ENCODE results near the gene ZNF619.
"Not testable (repeated sequence)": the region's sequence is repeated elsewhere in the genome, so short reads cannot be mapped to it uniquely, and the experiment has no call there.

The ZNF619 gene

DNA sequence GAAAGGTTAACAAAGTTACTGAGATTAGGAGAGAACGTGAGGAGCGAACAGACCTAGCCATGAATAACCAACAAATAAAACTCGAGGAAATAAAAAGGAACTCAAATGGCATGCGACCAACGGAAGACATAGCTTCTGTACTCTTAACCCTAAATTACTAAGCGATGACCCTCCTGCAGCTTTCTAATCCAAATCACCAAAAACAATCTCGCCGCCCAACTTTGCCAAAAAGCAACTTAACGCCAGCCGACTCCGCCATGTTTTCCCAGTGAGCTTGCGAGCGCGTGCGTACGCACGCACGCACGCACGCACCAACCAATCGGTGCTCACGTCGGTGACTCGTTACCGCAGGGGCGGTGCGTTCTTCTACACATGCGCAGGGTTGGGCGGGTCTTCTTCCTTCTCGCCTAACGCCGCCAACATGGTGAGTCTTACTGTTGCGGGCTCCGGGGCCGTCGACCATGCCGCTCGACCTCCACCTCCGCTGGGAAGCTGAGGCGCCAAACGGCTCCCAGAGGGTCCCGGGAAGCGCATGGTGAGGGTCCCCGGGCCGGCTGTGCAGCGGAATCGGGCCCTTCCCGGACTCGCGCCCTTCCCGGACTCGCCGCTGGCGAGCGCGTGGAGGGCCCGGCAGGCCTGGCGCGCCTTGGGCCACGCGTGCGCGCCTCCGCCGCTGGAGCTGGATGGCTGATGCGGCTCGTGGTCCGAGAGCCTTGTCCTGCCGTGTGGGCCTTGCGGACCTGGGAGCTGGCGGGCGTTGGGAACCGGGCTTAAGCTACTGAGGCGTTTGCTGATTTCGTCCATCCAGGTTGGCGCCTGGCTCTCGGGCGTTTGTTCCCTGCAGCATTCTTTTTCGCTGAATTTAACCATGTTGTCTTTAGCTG, 19.7 kb upstream of the ZNF619 start, which contains the start of gene RPL14:
RPL14 (plus strand) TSS at position 400 of the 884 bp plus-strand sequence; CDS start at position 533, 133 bp downstream.
- DNase-seq: peak; percentile 98
- TF ChIP-seq GATA1 (IDR thresholded peaks at IDR 0.05; ENCODE audit: low read depth, low read length) (no peak), POLR2A (IDR thresholded peaks at IDR 0.05; ENCODE audit: low read length) (peak; percentile 99)

DNA sequence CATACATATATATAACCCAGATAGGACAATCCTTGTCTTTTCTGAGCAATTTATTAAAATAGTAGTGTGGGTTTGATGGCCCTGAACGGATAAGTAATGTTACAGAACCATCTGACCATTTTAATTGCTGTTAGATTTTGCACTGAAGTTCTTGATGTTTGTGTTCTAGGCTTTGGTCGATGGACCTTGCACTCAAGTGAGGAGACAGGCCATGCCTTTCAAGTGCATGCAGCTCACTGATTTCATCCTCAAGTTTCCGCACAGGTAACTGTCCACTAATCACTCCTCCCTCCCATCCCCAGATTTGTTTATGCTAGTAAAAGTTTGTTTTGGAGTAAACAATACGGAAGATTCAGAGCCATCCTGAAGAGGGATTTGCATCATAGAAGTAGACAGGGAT, 18.4 kb upstream of the ZNF619 start:
- no peak for DNase-seq
- TF ChIP-seq GATA1 (IDR thresholded peaks at IDR 0.05; ENCODE audit: low read depth, low read length): no peak

DNA sequence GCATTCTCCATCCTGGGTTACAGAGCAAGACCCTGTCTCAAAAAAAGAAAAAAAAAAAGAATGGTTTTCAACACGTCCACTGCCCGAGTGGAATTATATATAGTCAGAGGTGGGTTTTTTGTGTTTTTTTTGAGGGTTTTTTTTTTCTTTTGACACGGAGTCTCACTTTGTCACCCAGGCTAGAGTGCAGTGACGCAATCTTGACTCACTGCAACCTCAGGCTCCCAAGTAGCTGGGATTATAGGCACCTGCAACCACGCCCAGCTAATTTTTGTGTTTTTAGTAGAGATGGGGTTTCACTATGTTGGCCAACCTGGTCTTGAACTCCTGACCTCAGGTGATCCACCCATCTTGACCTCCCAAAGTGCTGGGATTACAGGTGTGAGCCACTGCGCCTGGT, 16.4 kb upstream of the ZNF619 start:
- not testable (repeated sequence) for DNase-seq

DNA sequence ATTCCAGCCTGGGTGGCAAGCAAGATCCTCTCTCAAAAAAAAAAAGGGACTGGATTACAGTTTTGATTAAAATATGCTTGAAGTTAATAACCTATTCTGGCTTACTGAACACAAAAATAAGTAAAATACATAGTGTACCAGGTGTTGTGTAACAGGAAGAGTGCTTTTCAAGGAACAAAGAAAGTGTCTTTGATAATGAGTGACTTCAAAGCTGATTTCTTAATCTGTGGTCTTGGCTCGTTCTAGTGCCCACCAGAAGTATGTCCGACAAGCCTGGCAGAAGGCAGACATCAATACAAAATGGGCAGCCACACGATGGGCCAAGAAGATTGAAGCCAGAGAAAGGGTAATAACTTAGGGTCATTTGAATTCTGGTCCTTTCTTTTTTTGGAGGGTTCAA, 15.8 kb upstream of the ZNF619 start:
- TF ChIP-seq POLR2A (IDR thresholded peaks at IDR 0.05; ENCODE audit: low read length) (no peak), GATA1 (IDR thresholded peaks at IDR 0.05; ENCODE audit: low read depth, low read length) (no peak)
- DNase-seq: no peak

DNA sequence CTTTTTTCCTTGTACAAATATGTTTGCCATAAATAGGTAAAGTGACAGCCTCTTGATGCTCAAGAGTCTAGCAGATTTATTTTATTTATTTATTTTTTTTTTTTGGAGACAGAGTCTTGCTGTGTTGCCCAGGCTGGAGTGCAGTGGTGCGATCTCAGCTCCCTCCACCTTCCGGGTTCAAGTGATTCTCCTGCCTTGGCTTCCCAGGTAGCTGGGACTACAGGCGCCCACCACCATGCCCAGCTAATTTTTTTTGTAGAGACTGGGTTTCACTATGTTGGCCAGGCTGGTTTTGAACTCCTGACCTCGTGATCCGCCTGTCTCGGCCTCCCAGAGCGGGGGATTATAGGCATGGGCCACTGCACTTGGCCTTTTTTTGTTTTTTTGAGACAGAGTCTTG, 14.1 kb upstream of the ZNF619 start:
- DNase-seq: not testable (repeated sequence)

DNA sequence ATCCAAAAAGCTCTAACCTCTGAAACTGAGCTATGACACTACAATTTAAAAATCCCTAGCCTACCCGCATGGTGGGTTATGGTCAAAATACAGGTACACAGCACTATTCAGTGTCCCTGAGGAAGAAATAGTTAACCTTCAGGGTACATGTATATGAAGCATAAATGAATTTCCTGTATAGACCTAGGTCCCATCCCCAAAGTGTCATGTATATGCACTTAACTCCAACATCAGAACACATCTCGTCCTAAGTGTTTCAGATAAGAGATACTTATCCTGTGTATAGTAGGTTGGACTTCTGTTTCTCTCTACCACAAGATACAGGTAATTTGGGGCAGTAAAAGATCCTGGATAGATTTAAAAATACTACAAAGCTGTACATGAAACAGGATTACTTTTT, 13.3 kb upstream of the ZNF619 start:
- no peak for TF ChIP-seq POLR2A (IDR thresholded peaks at IDR 0.05; ENCODE audit: low read length)
- no peak for TF ChIP-seq GATA1 (IDR thresholded peaks at IDR 0.05; ENCODE audit: low read depth, low read length)

DNA sequence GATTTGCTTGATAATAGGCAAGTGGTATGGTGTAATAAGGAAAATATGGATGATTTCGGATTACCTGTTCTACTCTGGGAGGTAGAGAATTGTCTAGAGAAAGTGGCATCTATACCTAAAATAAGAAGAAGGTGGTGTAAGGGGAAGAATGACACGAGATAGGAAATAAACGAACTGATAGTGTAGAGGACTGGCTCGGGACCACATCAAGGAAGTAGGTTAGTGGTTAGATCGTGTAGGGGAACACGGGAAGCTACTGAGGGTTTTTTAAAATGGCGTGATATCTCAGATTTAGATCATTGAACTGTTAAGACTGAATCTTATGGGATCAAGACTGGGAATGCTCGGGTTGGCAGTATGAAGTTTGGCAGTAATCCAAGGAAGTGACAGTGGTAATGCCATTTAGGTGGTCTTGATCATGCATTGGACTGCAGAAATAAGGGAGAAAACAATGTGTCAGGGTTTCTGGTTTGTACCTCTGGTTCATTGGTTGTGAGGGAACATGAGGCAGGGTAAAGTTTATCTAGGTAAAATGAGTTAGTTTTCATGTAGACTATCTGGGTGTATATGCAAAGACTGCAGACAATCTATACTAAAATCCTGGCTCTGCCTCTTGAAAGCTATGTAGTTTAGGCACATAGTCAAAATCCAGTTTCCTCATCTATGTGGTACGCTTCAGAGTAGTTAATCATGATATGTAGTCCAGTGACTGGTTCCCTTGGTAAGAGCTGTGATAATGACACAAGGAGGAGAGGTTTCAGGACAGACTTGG, 12.4 kb upstream of the ZNF619 start:
- DNase-seq: no peak
- TF ChIP-seq POLR2A (IDR thresholded peaks at IDR 0.05; ENCODE audit: low read length): peak; percentile 48
- TF ChIP-seq GATA1 (IDR thresholded peaks at IDR 0.05; ENCODE audit: low read depth, low read length): no peak

More for the DNA sequence above, 13.3 kb upstream of the ZNF619 start:
- DNase-seq: no peak

DNA sequence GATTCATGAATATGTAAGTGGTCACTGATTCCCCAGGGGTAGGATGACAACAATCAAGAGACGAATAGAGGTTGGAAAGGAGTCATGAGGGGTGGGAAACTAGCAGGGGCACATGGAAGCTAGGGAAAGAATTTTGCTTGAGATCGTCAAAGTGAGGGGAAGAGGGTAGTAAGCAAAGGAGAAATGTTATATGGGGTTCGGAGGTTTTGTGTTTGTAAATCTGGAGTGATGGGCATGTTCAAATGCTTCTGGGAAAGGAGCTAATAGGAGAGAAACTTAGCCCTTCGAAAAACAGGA, 11.9 kb upstream of the ZNF619 start:
- DNase-seq: no peak
- TF ChIP-seq POLR2A (IDR thresholded peaks at IDR 0.05; ENCODE audit: low read length): no peak
- TF ChIP-seq GATA1 (IDR thresholded peaks at IDR 0.05; ENCODE audit: low read depth, low read length): no peak

DNA sequence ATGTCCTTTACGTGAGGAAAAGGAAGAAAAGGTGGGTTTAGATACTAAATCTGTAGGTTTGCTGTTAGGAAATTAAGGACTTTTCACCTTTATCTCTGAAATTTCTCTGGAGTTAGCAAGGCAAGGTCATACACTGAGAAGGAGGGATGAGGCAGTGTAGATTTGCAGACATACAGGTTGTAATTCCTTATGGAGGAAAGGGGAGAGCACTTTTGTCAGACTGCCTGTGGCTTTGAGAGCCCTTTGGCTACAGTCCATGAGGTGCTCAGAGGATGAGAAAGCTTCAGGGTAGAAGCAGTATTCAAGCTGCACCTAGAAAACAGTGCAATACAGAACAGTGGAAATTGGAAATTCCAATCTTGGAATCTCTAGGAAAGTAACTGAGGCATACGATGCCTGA, 11.5 kb upstream of the ZNF619 start:
- TF ChIP-seq GATA1 (IDR thresholded peaks at IDR 0.05; ENCODE audit: low read depth, low read length) (no peak), POLR2A (IDR thresholded peaks at IDR 0.05; ENCODE audit: low read length) (no peak)
- DNase-seq: no peak

DNA sequence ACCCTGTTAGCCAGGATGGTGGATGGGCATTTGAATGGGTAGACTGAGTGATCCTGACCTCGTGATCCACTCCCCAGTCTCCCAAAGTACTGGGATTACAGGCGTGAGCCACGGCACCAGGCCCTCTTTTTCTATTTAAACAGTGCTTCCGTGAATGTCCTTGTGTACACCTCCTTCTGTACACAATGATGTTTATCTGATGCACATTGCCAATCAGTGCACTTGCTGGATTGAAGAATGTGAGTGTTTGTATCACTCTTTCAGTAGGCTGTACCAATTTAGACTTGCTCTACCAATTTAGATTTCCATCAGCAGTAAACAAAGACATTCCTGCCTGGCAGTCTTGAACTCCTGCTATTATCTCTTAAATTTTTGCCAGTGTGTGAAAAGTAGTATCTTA, 8.9 kb upstream of the ZNF619 start:
- TF ChIP-seq POLR2A (IDR thresholded peaks at IDR 0.05; ENCODE audit: low read length): no peak
- no peak for TF ChIP-seq GATA1 (IDR thresholded peaks at IDR 0.05; ENCODE audit: low read depth, low read length)
- DNase-seq: no peak

DNA sequence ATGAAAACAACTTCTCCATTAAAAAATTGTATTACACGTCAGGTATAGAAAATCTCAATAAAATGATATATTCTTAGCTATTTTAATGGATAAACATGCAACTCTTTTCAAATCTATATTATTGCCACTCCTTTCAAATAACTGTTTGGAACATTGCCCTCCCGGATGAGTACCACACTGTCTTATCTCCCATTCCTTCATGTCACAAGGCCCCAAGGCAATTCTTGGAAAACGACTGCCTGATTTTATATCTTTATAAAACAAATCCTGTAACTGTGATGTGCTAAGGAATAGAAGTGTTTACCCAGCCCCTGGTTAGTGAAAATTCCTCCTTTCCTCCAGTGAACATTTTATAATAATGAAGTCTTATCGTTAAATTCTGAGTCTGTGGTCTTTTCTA, 6.2 kb upstream of the ZNF619 start:
- DNase-seq: peak; percentile 60 to 74
- TF ChIP-seq POLR2A (IDR thresholded peaks at IDR 0.05; ENCODE audit: low read length): no peak

DNA sequence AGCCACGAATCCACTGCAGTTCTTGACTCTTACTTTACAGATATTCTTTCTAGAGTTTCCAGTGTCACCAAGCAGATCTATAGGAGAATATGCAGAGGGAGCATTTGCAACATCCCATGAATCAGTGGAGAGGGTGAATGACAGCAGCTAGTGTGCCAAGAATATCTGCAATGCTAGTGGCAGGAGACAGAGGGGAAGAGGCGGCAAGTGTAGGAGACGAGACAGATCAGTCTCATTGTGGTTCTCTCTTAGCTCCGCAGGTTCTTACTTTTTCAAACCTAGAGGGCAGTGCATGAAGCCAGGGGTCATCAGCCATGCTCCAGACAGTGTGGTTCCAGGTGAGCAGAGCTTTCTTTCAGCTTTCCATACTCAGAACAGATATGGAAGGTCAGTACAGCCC, 744 bp downstream of the ZNF619 start:
- TF ChIP-seq GATA1 (IDR thresholded peaks at IDR 0.05; ENCODE audit: low read depth, low read length) (no peak), POLR2A (IDR thresholded peaks at IDR 0.05; ENCODE audit: low read length) (no peak)
- peak; percentile 44 to 49 for DNase-seq

DNA sequence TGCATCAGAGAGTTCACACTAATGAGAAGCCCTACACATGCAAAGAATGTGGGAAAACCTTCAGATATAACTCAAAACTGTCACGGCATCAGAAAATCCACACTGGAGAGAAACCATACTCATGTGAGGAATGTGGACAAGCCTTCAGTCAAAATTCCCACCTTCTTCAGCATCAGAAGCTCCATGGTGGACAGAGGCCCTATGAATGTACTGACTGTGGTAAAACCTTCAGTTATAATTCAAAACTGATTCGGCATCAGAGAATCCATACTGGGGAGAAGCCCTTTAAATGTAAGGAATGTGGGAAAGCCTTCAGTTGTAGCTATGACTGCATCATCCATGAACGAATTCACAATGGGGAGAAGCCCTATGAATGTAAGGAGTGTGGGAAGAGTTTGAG, 10.2 kb downstream of the ZNF619 start:
- no peak for DNase-seq
- no peak for TF ChIP-seq POLR2A (IDR thresholded peaks at IDR 0.05; ENCODE audit: low read length)
- TF ChIP-seq GATA1 (IDR thresholded peaks at IDR 0.05; ENCODE audit: low read depth, low read length): no peak

DNA sequence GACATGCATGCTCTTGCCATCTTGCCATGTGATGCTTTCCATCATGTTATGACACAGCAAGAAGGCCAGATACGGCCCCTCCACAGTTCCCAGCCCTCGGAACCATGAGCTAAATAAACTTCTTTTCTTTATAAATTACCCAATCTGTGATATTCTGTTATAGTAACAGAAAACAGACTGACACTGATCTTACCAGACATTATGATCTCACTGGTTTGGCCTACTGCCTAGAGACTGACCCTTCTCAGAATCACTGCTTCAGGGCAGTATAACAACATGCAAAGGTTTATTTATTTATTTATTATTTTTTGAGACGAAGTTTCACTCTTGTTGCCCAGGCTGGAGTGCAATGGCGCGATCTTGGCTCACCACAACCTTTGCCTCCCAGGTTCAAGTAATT, 14.0 kb downstream of the ZNF619 start:
- no peak for TF ChIP-seq POLR2A (IDR thresholded peaks at IDR 0.05; ENCODE audit: low read length)
- no peak for TF ChIP-seq GATA1 (IDR thresholded peaks at IDR 0.05; ENCODE audit: low read depth, low read length)
- DNase-seq: no peak

DNA sequence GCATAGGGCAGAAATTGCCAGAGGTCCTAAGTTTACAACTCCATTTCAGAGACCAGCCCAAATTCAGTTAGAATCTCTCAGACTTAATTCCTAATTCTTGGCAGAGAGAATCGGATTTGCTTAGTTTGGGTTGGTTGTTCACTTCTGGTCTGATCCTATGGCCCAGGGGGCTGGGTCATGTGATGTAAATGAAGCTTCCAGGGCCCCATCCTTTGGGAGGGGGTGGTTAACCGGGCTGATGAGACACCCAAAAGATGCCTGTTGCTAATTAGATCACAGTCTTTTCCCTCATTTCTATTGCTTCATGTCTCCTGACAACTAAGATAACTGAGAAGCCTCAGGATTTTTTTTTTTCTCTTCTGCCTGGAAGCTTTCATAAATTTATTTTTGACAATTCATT, 17.8 kb downstream of the ZNF619 start:
- no peak for DNase-seq
- TF ChIP-seq GATA1 (IDR thresholded peaks at IDR 0.05; ENCODE audit: low read depth, low read length) (no peak), POLR2A (IDR thresholded peaks at IDR 0.05; ENCODE audit: low read length) (no peak)
